Mesodermal cell (in vitro differentiated cells): Measurements from ENCODE around the gene CDY2A.
"Not testable (repeated sequence)": the region's sequence is repeated elsewhere in the genome, so short reads cannot be mapped to it uniquely, and the experiment has no call there.

Experiments
- H3K27ac ChIP-seq: 2 replicates; pipeline ENCODE4 v1.7.0; 2013; ENCODE audit warnings: mild to moderate bottlenecking, low read depth, low read length, moderate library complexity; ENCODE audit not compliant: severe bottlenecking
- H3K36me3 ChIP-seq: 2 replicates; pipeline ENCODE4 v1.7.1; 2013; ENCODE audit warnings: mild to moderate bottlenecking, low read length, moderate library complexity; ENCODE audit not compliant: control insufficient read depth, insufficient read depth
- H3K4me1 ChIP-seq: one replicate; pipeline ENCODE4 v1.7.1; 2013; ENCODE audit warnings: mild to moderate bottlenecking, low read length; ENCODE audit not compliant: insufficient read depth, control insufficient read depth, poor library complexity, severe bottlenecking
- H3K4me3 ChIP-seq: 2 replicates; pipeline ENCODE4 v1.7.0; 2013; ENCODE audit warnings: low read length, control low read depth, mild to moderate bottlenecking; ENCODE audit not compliant: insufficient read depth, poor library complexity, severe bottlenecking; ENCODE audit errors: extremely low read depth
- H3K9me3 ChIP-seq: 2 replicates; pipeline ENCODE4 v1.7.1; 2013; ENCODE audit warnings: mild to moderate bottlenecking, low read length, moderate library complexity; ENCODE audit not compliant: control insufficient read depth
- WGBS, 2 experiments: methylation state at CpG; one replicate each; pipeline ENCODE4 v1.1.5; 2013; ENCODE audit warnings: missing lambda C conversion rate in 2 of 2; ENCODE audit not compliant: insufficient coverage in 2 of 2; 5-methylcytosine and 5-hydroxymethylcytosine counted together

Gene CDY2A

DNA sequence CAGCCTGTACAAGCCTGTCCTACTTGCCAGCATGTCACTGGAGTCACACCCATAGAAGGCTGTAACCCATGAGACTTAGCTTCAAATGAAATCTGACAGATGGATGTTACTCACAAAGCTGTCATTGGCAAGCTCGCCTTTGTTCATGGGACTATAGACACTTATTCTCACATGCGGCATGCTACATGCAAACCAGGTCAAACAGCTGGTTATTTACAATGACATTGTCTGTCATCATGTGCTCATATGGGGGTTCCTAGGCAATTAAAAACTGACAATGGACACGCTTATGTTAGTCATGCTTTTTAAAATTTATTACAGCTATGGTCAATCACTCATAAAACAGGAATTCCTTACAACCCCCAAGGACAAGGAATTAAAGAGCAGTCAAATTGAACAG lies 30.9 kb downstream of the CDY2A start:
- not testable (repeated sequence) for H3K4me1 ChIP-seq, H3K9me3 ChIP-seq, H3K27ac ChIP-seq, H3K36me3 ChIP-seq, H3K4me3 ChIP-seq
- WGBS, 2 experiments: no CpG with 5 or more reads among the region's 3 CpGs

DNA sequence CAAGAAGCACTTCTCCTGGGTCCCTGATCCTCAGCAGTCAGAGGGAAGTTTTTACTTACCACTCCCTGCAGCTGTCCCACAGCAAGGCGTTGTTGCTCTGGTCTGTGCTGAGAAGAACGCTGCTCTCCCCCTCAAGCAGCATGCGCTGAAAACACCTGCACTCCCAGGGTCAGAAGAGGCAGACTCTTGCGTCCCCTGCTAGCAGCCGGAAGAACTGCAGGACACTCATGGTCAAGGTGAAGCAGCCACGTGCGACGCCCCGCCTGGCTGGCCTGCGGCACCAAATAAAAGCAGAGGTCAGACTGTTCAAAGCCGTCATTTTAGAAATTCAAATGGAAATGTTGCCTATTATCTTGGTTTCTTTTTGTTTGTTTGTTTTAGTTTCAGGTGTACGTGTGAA lies 47.9 kb downstream of the CDY2A start:
- not testable (repeated sequence) for H3K4me1 ChIP-seq, H3K4me3 ChIP-seq, H3K27ac ChIP-seq, H3K9me3 ChIP-seq, H3K36me3 ChIP-seq
- WGBS, 2 experiments: no CpG with 5 or more reads among the region's 12 CpGs
